GM19324 (cell line): Measurements from ENCODE around the gene WFIKKN2.

Source experiments
- ATAC-seq: cut with Tn5 transposase; IDR thresholded peaks from one replicate; pipeline ENCODE4 v1.9.1; 2021; ENCODE audit warnings: mild to moderate bottlenecking, moderate library complexity; ENCODE audit not compliant: unreplicated experiment, low FRiP score

The WFIKKN2 gene

GRCh38 chr17:50833510-50834428 is 1.6 kb upstream of the WFIKKN2 start:
- ATAC-seq: no peak

GRCh38 chr17:50834429-50835300 is 721 bp upstream of the WFIKKN2 start:
- ATAC-seq: no peak

DNA sequence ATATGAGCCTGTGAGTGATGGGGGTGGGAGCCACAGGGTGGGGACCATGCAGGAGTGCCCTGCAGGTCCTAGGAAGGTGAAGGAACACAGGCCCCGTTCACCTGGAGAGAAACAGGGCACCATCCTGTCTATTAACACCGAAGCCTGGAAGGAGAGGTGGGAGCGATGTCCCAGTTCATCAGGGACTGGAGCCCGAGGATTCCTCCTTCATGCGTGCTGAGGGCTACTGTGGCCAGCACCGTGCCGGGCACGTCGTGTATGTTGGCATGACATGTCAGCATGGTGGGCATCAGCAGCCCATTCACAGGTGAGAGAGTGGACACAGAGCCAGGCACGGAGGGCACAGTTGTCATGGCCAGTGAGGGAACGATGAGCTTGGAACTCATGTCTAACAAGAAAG is 1.4 kb downstream of the WFIKKN2 start:
- no peak for ATAC-seq

- ATAC-seq: no peak
These were observed 2.0 kb downstream of the WFIKKN2 start for GRCh38 chr17:50837286-50837979.

GRCh38 chr17:50837980-50838954 is 2.9 kb downstream of the WFIKKN2 start:
- no peak for ATAC-seq

GRCh38 chr17:50839591-50840310 is 4.4 kb downstream of the WFIKKN2 start:
- ATAC-seq: no peak

GRCh38 chr17:50840311-50840851 is 5.0 kb downstream of the WFIKKN2 start:
- no peak for ATAC-seq

DNA sequence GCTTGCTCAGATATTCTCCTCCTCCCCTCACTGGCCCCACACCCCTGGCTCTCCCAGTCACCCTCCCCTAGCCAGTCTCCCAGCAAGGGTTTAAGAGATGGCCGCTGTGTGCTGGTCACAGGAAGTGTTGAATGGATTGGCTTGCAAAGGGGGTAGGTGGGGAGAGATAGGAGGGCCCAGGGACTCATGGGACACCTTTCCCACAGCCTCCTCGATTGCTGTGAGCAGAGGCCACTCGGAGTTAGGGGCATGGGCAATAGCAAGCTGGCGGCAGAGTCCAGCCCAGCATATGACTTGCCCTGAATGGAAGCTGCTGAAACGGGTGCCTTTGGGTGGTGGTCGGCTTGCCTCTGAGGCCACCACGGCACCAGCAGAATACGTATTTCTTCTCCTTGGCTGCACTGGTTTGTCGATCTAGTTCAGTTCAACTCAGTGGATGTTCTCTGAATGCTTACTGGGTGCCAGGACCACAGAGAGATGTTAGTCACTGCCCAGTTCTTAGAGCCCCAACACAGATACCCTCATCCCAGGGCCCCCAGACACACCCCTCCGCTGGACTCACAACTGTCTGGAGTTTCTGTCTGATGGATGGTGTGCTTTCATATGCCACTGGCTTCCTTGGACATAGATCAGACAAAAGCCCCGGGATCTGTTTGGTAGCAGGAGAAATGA is 6.0 kb downstream of the WFIKKN2 start:
- ATAC-seq: no peak

DNA sequence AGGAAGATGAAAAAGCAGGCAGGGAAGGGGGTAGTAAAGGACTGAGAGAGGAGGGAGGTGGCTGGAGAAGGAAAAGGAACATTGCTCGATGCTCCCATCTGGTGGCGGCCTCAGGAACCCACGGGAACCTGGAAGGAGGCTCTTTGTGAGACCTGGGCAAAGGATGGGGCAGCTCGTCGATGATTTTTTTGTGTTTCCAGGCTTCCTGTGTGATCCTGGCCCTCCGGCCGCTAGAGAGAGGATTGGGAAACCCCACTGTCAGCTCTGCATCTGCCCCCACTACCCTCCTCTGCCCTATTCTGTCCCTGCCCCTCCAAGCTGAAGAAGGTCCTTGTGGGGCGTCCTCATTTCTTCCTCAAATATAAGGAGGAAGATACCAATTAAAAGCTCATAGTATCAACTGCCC is 6.6 kb downstream of the WFIKKN2 start:
- ATAC-seq: no peak

GRCh38 chr17:50842506-50843149 is 7.2 kb downstream of the WFIKKN2 start:
- ATAC-seq: no peak

DNA sequence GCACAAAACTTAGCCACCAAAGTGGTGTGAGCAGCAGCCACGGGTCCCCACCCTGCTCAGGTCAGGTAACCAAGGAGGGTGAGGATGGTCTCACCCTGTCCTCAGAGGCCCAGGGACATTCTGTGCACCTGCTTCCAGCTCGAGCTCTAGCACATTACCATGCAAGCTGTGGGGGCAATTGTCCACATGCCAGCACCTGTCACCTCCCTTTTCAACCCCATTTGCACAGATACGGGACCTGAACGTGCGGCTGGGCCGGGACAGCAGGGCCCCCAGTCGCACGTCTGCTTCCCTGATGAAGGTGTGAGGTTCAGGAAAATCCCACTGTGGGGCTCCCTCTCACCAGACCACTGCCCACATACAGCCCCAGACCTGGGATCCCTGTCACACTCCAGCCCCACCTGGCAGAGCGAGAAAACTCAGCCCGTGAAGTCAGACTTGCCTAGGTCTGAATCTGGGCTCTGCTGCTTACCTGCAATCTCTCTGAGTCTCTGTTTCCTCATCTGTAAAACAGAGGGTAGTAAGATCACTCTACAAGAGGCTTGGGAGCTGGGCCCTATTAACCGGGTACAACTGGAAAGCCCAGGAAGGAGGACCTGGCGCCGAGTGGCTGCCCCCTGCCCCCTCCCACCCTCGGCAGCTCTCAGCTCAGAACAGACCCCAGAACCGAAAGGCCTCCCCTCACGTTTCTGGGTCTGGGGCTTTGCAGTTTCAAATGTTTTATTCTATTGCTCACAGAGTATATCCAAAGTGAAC is 7.9 kb downstream of the WFIKKN2 start:
- ATAC-seq: no peak

- no peak for ATAC-seq
These were observed 8.8 kb downstream of the WFIKKN2 start for GRCh38 chr17:50844117-50844700.

- no peak for ATAC-seq
These were observed 10.1 kb downstream of the WFIKKN2 start for GRCh38 chr17:50845240-50846147.

DNA sequence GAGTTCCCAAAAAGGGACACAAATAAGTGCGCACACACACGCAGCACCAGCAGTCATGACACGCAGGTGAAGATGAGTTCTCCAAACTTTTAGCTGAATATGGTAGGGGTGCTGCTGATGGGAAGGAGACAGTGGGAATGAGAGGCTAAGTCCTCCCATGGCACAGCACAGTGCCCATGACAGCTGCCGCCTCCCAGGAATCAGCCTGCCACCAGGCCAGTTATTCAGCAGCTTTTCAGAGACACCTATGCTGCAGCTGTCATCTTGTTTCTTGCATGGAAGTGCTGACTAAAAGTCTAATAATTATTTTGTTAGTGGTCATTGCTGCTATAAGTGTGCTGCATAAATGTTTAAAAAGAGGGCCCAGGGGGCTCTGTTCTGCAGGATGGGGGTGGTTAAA is 12.2 kb downstream of the WFIKKN2 start:
- ATAC-seq: no peak

GRCh38 chr17:50848039-50848438 is 12.7 kb downstream of the WFIKKN2 start:
- ATAC-seq: no peak

- no peak for ATAC-seq
These were observed 13.3 kb downstream of the WFIKKN2 start for GRCh38 chr17:50848711-50849110.
